ENCODE data around the gene SCN5A. TPM values are rescaled to one million over a fixed set of nuclear protein-coding genes. Genes with fewer than 3 reads are reported as not detected.

SCN5A gene
- total RNA-seq, 1 donor: not detected

- Histone ChIP-seq H3K79me2 (ENCODE audit: insufficient read depth, low read length) (no peaks in the 10 kb centered on the region), H3K4me2 (ENCODE audit: insufficient read depth, low read length) (no peak overlapping the region), H3K4me1 (ENCODE audit: insufficient read depth, low read length) (no peaks in the 10 kb centered on the region), H3K27ac (ENCODE audit: low read depth, low read length) (no peak overlapping the region), H3K9me3 (ENCODE audit: low read depth, low read length) (no peaks in the 10 kb centered on the region), H2AFZ (ENCODE audit: low read length) (no peak overlapping the region), H3K4me3 (ENCODE audit: insufficient read depth, low read length) (no peak overlapping the region), H3K27me3 (ENCODE audit: insufficient read depth, low read length) (peaks cover 18% of the 10 kb centered on the region), H3K36me3 (ENCODE audit: insufficient read depth, low read length) (no peaks in the 10 kb centered on the region), H4K20me1 (ENCODE audit: insufficient read depth, low read length) (no peaks in the 10 kb centered on the region)
- TF ChIP-seq CTCF (IDR thresholded peaks at IDR 0.05; ENCODE audit: extremely low read depth, low read depth, low read length): no peak
- DNase-seq (ENCODE audit: insufficient read length, low spot score, missing footprints): peak; percentile 75
These were observed 15.4 kb downstream of the SCN5A start for GRCh38 chr3:38634111-38634510.

- Histone ChIP-seq H3K4me3 (ENCODE audit: insufficient read depth, low read length) (no peak overlapping the region), H3K4me2 (ENCODE audit: insufficient read depth, low read length) (no peak overlapping the region), H3K36me3 (ENCODE audit: insufficient read depth, low read length) (no peaks in the 10 kb centered on the region), H3K27ac (ENCODE audit: low read depth, low read length) (no peak overlapping the region), H2AFZ (ENCODE audit: low read length) (no peak overlapping the region), H3K79me2 (ENCODE audit: insufficient read depth, low read length) (no peaks in the 10 kb centered on the region), H3K9me3 (ENCODE audit: low read depth, low read length) (no peaks in the 10 kb centered on the region), H4K20me1 (ENCODE audit: insufficient read depth, low read length) (no peaks in the 10 kb centered on the region), H3K27me3 (ENCODE audit: insufficient read depth, low read length) (peaks cover 18% of the 10 kb centered on the region), H3K4me1 (ENCODE audit: insufficient read depth, low read length) (no peaks in the 10 kb centered on the region)
- peak; percentile 50 for DNase-seq (ENCODE audit: insufficient read length, low spot score, missing footprints)
- TF ChIP-seq CTCF (IDR thresholded peaks at IDR 0.05; ENCODE audit: extremely low read depth, low read depth, low read length): no peak
These were observed 16.5 kb downstream of the SCN5A start for GRCh38 chr3:38632989-38633388.

GRCh38 chr3:38630606-38631005 is 18.9 kb downstream of the SCN5A start:
- Histone ChIP-seq H3K4me1 (ENCODE audit: insufficient read depth, low read length) (no peaks in the 10 kb centered on the region), H2AFZ (ENCODE audit: low read length) (no peak overlapping the region), H3K27ac (ENCODE audit: low read depth, low read length) (no peak overlapping the region), H3K4me3 (ENCODE audit: insufficient read depth, low read length) (no peak overlapping the region), H3K4me2 (ENCODE audit: insufficient read depth, low read length) (no peak overlapping the region), H3K79me2 (ENCODE audit: insufficient read depth, low read length) (no peaks in the 10 kb centered on the region), H3K36me3 (ENCODE audit: insufficient read depth, low read length) (no peaks in the 10 kb centered on the region), H3K9me3 (ENCODE audit: low read depth, low read length) (no peaks in the 10 kb centered on the region), H3K27me3 (ENCODE audit: insufficient read depth, low read length) (peaks cover 14% of the 10 kb centered on the region), H4K20me1 (ENCODE audit: insufficient read depth, low read length) (no peaks in the 10 kb centered on the region)
- no peak for DNase-seq (ENCODE audit: insufficient read length, low spot score, missing footprints)
- TF ChIP-seq CTCF (IDR thresholded peaks at IDR 0.05; ENCODE audit: extremely low read depth, low read depth, low read length): no peak

- Histone ChIP-seq H3K27me3 (ENCODE audit: insufficient read depth, low read length) (peaks cover 9% of the 10 kb centered on the region), H3K4me2 (ENCODE audit: insufficient read depth, low read length) (no peak overlapping the region), H3K4me1 (ENCODE audit: insufficient read depth, low read length) (no peaks in the 10 kb centered on the region), H3K9me3 (ENCODE audit: low read depth, low read length) (no peaks in the 10 kb centered on the region), H3K36me3 (ENCODE audit: insufficient read depth, low read length) (no peaks in the 10 kb centered on the region), H4K20me1 (ENCODE audit: insufficient read depth, low read length) (no peaks in the 10 kb centered on the region), H2AFZ (ENCODE audit: low read length) (no peak overlapping the region), H3K4me3 (ENCODE audit: insufficient read depth, low read length) (no peak overlapping the region), H3K27ac (ENCODE audit: low read depth, low read length) (no peak overlapping the region), H3K79me2 (ENCODE audit: insufficient read depth, low read length) (no peaks in the 10 kb centered on the region)
- no peak for DNase-seq (ENCODE audit: insufficient read length, low spot score, missing footprints)
- no peak for TF ChIP-seq CTCF (IDR thresholded peaks at IDR 0.05; ENCODE audit: extremely low read depth, low read depth, low read length)
These were observed 19.4 kb downstream of the SCN5A start for GRCh38 chr3:38630070-38630469.

Measured in osteoblast (primary cell).